ENCODE measurements around the gene CRELD2. TPM values are rescaled to one million over a fixed set of nuclear protein-coding genes. Genes with fewer than 3 reads are reported as not detected.

The CRELD2 gene
- total RNA-seq, 1 donor from 2014 or later = 17.5 TPM

- DNase-seq = no peak
Measured at GRCh38 chr22:49887702-49888101, 30.7 kb upstream of the CRELD2 start.

- no peak for DNase-seq
Measured at GRCh38 chr22:49889071-49889470, 29.4 kb upstream of the CRELD2 start.

GRCh38 chr22:49892226-49892899 is 26.1 kb upstream of the CRELD2 start:
- no peak for DNase-seq

- no peak for DNase-seq
Measured at GRCh38 chr22:49893025-49893424, 25.4 kb upstream of the CRELD2 start.

- DNase-seq = no peak
Measured at GRCh38 chr22:49894322-49895054, 23.9 kb upstream of the CRELD2 start.

GRCh38 chr22:49896201-49896600 is 22.2 kb upstream of the CRELD2 start:
- DNase-seq = no peak

GRCh38 chr22:49897015-49897684 is 21.3 kb upstream of the CRELD2 start:
- no peak for DNase-seq

GRCh38 chr22:49899530-49899929 is 18.9 kb upstream of the CRELD2 start:
- DNase-seq = no peak

GRCh38 chr22:49900441-49901230 is 17.8 kb upstream of the CRELD2 start:
- DNase-seq = no peak

- DNase-seq = no peak
Measured at GRCh38 chr22:49901457-49901856, 17.0 kb upstream of the CRELD2 start.

GRCh38 chr22:49903322-49904039 is 15.0 kb upstream of the CRELD2 start:
- DNase-seq = no peak

GRCh38 chr22:49904040-49904369 is 14.4 kb upstream of the CRELD2 start:
- no peak for DNase-seq

GRCh38 chr22:49905465-49905864 is 13.0 kb upstream of the CRELD2 start:
- DNase-seq = no peak

- no peak for DNase-seq
Measured at GRCh38 chr22:49906071-49906798, 12.2 kb upstream of the CRELD2 start.

GRCh38 chr22:49906799-49907290 is 11.6 kb upstream of the CRELD2 start:
- no peak for DNase-seq

GRCh38 chr22:49907807-49908206 is 10.6 kb upstream of the CRELD2 start:
- DNase-seq = no peak

GRCh38 chr22:49909476-49910205 is 8.8 kb upstream of the CRELD2 start:
- no peak for DNase-seq

- no peak for DNase-seq
Measured at GRCh38 chr22:49910229-49911155, 7.9 kb upstream of the CRELD2 start.
